Measurements from ENCODE around the gene GPR55. TPM values are rescaled to one million over a fixed set of nuclear protein-coding genes. Genes with fewer than 3 reads are reported as not detected.

Gene GPR55
- total and polyA plus RNA-seq, 10 of the 15 experiments (the other 5 are each of a cell fraction or from before 2014, with no cell fraction given) = 2.1 to 30.1 (median 16.2) TPM

GRCh38 chr2:230872151-230872967 is 52.7 kb downstream of the GPR55 start:
- H3K4me1 ChIP-seq (ENCODE audit: control insufficient read depth, insufficient read depth, low read length) = peaks cover 61% of the 10 kb centered on the region
- SMC1A ChIA-PET (ENCODE audit: uncharacterized antibody, unreplicated experiment) = interaction anchor here (0.6 to 2.2 kb wide), 16 partner anchors 8 to 115 kb away, joined by 3 to 9 read pairs (median 4); partner anchors contain the start of genes GPR55 and ITM2C
- peak overlapping the region; percentile 63; the same call in 1 of the 2 replicates for H3K4me3 ChIP-seq
- H2AFZ ChIP-seq (ENCODE audit: control insufficient read depth, low read depth, low read length) = no peak overlapping the region
- FAIRE-seq = peak; percentile 74
- H4K20me1 ChIP-seq (ENCODE audit: control insufficient read depth, insufficient read depth) = no peaks in the 10 kb centered on the region
- POLR2A ChIA-PET = interaction anchor here (0.5 to 3.7 kb wide), 8 partner anchors 11 to 108 kb away, joined by 3 to 19 read pairs (median 4); partner anchors contain the start of gene GPR55
- RAD21 ChIA-PET (ENCODE audit: unreplicated experiment) = interaction anchor here (0.8 to 2.6 kb wide), 10 partner anchors 8 to 116 kb away, joined by 3 to 9 read pairs (median 4); partner anchors contain the start of gene ITM2C
- WGBS (ENCODE audit: insufficient coverage, insufficient replicate concordance, low lambda C conversion rate, missing lambda C conversion rate) = 74% methylated on average over 14 of the region's 14 CpGs
- H3K4me2 ChIP-seq (ENCODE audit: control insufficient read depth, insufficient read depth) = peak overlapping the region; percentile 96
- H3K27ac ChIP-seq (ENCODE audit: control insufficient read depth, insufficient read depth) = peak overlapping the region; percentile 79
- H3K36me3 ChIP-seq (ENCODE audit: control insufficient read depth in 2 of 2, insufficient read depth in 2 of 2, low read length in 1 of 2) = peaks cover under 1 to 2% of the 10 kb centered on the region in 2 experiments; a peak in 2 of 4 replicates
- peak overlapping the region; percentile 46 for H3K9ac ChIP-seq (ENCODE audit: control insufficient read depth, insufficient read depth, low read length)
- ATAC-seq = peak; percentile 1; the same call in 2 of the 3 replicates
- peaks cover 3% of the 10 kb centered on the region; the same call in 1 of the 2 replicates for H3K79me2 ChIP-seq (ENCODE audit: control insufficient read depth, insufficient read depth, low read length)
- TF ChIP-seq ASH2L (IDR thresholded peaks at IDR 0.05; ENCODE audit: borderline replicate concordance, low read depth) = no peak
- no peak for TF ChIP-seq PML (IDR thresholded peaks at IDR 0.05; ENCODE audit: low read length)
- TF ChIP-seq SPI1 (IDR thresholded peaks at IDR 0.05; ENCODE audit: borderline replicate concordance, insufficient read depth, low read depth, low read length) = no peak
- no peak for TF ChIP-seq TAF1 (IDR thresholded peaks at IDR 0.05; ENCODE audit: borderline replicate concordance, low read depth, low read length)
- no peak for TF ChIP-seq FOS (IDR thresholded peaks at IDR 0.05; ENCODE audit: borderline replicate concordance, extremely low read depth, insufficient read length)
- TF ChIP-seq CEBPB (IDR thresholded peaks at IDR 0.05; ENCODE audit: borderline replicate concordance in 1 of 2, low read depth in 2 of 2, low read length in 2 of 2) = no peak
- TF ChIP-seq NFYA (IDR thresholded peaks at IDR 0.05; ENCODE audit: borderline replicate concordance, low read depth, low read length) = no peak
- no peak for TF ChIP-seq STAT1 (conservative IDR thresholded peaks at IDR 0.05)
- no peak for TF ChIP-seq SUPT20H (IDR thresholded peaks at IDR 0.05; ENCODE audit: borderline replicate concordance, control insufficient read depth, low read depth, low read length)
- TF ChIP-seq ZBED1 (IDR thresholded peaks at IDR 0.05; ENCODE audit: borderline replicate concordance) = no peak
- no peak for TF ChIP-seq HDAC2 (IDR thresholded peaks at IDR 0.05)
- no peak for TF ChIP-seq IKZF1 (conservative IDR thresholded peaks at IDR 0.05)
- no peaks in the 10 kb centered on the region for H3K27me3 ChIP-seq (replicated peaks in 1 of 2; ENCODE audit: control insufficient read depth in 2 of 2, insufficient read depth in 2 of 2, low read length in 1 of 2)
- no TSS peak for BruUV-seq (replicated peaks)
- no peaks in the 10 kb centered on the region for H3K9me3 ChIP-seq (replicated peaks; ENCODE audit: control insufficient read depth, insufficient read depth, low read length)
- no peak for DNase-seq (ENCODE audit: low read depth, low spot score)
- CTCF ChIA-PET = interaction anchor here (0.8 to 3.1 kb wide), 7 partner anchors 11 to 115 kb away, joined by 4 to 18 read pairs (median 5); partner anchors contain the start of gene GPR55
- intact Hi-C loops (cut with micrococcal nuclease; ENCODE audit: unreplicated experiment) = no loop called here
- in situ Hi-C loops (cut with MboI) = no loop called here
